ENCODE measurements around the gene RASA3.
"Not testable (repeated sequence)": the region's sequence is repeated elsewhere in the genome, so short reads cannot be mapped to it uniquely, and the experiment has no call there.

Gene RASA3

DNA sequence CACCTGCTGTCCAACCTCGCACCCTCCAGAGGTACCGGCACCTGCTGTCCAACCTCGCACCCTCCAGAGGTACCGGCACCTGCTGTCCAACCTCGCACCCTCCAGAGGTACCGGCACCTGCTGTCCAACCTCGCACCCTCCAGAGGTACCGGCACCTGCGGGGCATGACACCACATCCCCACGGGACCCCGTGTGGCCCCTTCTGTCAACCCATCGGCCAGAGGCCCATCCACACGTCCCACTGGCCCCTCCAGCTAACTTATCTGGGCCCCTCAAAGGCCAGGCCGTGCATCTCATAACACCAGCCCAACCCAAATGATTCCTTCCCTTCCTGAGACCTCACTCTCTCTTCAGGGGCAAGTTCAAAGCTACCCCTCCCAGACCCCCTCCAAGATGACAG, 6.3 kb downstream of the RASA3 start:
- DNase-seq = not testable (repeated sequence)

DNA sequence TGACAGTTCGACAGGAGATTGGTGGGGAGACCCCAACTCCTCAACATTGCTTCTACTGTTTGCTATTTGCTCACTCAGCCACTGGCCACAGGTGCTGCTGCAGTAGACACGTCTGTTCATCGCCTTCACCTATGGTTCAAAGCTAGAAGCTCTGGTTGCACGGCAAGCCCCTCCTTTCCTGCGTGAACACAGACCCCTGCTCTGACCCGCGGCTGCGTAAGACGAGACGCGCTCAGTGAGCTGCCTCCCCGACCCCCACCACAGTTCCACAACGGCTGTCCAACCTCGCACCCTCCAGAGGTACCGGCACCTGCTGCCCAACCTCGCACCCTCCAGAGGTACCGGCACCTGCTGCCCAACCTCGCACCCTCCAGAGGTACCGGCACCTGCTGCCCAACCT, 6.8 kb downstream of the RASA3 start:
- no peak for DNase-seq

DNA sequence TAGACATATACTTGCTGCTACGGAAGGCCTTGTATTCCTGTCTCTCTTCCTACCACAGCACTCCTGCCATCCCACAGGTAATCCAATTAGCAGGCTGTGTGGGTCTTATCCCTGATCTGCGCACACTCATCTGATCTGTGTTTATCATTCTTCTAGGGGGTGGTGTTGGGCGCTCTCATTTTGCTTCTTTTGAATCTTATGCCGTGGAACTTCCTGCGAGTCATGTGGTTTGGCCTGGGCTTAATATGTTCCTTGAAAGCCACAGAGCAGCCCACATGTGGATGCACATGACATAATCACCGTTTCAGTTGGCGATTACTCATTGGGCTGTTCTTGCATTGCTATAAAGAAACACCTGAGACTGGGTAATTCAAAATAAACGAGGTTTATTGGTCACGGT, 7.5 kb downstream of the RASA3 start:
- no peak for DNase-seq

DNA sequence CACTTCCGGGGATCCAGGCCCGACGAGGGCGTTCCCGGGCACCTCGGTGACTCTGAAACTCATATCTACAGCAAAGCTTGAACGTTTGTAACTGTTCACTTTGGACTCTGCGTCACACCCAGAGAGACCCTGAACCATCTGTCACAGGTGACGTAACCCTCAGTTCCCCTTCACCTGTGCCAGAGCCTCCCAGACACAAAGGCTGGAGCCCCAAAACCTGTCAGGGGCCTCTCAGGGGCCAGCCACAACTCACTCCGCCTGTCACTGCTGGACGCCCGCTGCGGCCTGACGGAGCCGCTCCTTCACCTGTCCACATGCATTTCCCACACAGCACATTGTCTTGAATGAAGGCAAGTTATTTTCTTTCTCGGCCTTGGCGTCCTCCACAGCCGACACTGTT, 8.0 kb downstream of the RASA3 start:
- no peak for DNase-seq

DNA sequence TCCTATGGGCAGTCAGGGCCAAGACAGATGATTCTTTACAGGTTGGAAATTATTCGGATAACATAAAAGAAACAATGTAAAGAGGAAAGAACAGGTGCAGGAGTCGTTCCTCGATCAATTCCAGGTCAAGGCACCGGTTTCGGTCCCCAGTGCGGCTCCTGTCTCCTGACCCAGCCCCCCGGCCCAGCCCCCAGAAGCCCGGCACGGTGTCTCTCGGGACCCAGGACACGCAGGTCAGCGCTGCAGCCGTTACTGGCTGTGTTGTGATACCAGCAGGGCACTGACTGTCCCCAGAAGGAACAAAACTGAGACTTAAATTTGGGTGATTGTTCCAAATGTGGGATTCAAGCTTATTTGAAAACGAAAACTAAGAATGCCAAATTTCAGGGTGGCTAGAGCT, 8.5 kb downstream of the RASA3 start:
- no peak for DNase-seq

DNA sequence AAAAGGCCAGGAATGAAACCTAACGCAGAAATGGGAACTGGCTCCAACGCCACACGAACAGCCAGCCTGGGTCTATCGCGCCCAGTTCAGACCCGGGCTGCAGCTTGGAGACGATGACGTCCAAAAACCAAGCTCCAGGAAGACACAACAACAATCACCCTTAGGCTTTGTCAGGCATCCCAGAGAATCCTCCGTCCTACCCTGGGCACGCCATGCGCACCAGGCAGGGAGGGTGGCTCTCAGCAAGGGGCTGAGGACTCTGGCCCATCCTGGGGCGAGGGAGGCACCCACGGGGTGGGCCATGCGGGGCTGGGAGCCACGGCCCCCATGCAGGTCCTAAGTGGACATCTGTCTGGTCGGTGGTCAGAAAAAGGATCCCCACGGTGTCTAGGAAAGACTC, 9.0 kb downstream of the RASA3 start:
- no peak for DNase-seq

DNA sequence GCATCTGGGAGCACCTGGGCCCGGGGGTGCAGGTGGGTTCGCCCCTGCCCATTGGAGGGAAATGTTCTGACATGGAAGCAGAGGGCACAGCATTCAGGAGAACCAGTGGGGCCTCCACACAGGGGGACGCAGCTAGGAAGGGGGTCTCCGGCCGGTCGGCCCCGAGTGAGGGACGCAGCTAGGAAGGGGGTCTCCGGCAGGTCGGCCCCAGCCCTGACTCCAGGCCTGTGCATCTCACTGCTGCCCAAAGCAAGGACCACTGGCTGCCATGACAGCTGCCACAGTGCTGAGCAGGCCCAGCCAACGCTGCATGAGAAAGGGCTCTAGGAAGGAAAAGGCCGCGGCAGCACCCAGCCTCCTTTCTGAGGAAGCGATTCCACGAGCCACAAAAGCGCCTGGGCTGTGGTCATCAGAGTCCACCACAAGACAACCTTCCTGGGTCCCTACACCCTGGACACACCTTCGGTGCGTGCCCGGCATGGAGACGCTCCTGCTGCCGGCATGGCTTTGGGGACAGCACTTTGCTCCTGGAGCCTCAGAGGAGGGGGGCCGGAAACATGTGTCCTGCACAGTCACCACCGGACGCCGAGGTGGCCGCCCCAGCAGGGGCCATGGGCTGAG, 9.7 kb downstream of the RASA3 start:
- no peak for DNase-seq

DNA sequence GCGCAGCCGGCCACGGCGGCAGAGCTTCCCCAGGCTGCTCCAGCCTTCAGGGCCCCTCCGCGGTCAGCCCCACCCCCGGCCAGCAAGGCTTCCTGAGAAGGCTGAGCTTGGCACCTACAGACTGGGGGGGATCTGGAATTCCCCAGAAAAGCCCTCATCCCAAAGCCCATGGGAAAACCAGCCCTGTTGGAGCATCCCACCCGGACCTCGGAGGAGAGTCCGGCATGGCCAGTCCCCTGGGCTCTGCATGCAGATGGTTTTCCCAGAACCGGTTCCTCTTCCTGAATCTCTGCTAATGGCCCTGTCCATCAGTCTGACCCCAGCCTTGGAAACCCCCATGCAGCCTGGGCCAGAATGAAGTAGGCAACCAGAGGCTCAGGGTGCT, 10.3 kb downstream of the RASA3 start:
- no peak for DNase-seq

DNA sequence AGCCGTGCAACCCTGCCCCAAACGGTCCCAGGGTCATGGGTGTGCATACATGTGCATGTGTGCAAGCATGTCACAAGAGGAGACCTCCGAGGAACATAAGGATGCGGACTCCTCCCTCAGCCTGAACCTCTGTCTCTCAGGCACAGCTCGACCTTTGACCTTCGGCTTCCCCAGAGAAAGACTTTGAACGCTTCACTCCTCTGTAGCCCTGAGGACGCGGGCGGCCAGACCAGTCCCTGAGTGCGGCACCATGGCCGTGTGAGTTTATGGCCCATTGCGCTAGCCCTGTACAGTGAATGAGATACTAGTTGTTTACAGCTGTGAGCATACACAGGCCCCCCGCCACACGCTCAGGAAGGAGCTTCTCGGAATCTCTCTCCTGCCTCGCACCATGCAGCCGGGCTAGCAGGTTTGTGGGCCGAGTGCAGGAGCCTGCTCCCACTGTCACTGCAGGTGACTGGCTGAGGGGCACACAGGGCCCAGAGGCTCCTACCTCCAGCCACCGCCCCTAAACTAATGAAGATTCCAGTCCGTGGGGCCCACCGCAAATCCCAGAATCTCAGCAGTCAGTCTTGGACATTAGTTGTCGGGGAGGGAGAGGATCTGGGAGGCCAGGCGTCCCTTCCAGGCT, 10.8 kb downstream of the RASA3 start:
- DNase-seq = no peak

DNA sequence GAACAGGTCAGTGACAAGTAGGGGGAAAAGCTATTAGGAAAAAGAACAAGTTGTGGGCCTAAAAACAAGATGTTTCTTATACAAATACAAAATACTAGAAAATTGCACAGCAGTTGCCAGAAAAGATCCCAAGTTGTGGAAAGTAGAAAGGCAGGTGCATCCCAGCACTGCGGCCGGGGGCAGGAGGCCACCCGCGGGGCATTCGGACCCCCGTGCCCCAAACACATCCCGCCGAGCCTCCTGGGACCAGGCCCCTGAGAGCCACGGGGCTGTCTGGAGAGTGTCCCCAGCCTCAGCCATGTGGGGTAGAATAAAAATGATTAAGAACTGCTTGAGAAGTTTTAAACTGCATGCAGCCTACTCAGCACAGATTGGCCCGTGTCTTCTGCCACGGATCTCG, 11.4 kb downstream of the RASA3 start:
- no peak for DNase-seq

DNA sequence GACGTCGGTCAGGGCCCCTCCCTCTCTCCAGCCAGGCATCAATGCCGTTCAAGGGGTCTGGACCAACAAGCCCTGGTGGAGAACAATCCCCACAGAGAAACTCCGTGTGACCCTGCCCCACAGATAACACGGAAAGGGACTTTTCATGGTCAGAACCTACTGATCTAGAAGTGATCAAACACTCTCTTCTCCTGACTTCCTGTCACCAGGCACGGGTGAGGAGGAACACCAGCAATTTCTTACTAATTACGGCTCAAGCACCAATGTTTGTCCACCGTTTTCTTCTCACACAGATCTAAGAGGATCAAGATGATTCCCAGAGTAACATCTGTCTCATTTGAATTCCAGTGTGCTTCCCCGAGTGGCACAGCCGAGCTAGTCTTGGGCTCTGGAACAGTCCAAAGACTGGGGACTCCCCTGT, 11.8 kb downstream of the RASA3 start:
- DNase-seq = no peak

DNA sequence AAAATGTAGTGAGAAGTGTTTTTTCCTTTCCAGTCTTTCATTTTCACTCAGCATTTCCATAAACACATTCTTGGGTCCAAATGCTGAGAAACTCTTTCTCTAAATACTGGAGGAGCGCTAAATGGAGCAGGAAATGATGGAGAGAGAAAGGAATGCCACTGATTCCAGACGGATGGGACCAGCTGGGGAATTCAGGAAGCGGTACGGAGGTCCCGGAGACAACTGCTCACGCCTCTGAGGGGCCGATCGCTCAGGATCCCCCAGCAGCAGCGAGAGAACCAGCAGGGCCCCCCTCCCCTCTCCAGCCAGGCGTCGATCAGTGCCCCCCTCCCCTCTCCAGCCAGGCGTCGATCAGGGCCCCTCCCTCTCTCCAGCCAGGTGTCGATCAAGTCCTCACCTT, 13.2 kb downstream of the RASA3 start:
- DNase-seq = no peak

DNA sequence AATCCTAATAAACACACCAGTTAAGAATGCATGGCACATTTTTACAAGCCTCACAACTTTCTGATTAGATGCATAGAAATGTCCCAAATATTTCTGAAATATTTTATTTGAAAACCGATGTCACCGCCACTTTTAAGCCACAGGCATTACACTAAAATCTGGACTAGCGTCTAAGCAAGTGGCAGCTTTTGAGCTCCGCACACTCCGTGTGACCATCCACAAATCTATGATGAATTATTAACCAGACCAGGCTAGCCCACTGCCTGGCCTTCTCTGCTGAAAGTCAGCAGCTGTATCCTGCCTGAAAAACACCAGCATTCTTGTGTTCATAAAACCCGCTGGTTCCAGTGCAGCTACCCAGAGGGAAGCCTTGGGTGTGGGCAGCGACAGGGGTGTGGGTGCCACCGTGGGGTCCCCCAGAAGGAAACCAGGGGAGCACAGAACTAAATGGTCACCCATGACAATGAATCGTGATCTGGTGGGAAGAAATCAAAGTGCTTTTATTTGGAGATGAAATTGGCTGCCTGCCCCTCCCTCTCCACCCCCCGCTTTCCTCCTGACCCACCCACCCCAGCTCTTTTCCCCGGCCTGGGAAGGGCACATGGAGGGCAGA, 13.8 kb downstream of the RASA3 start:
- no peak for DNase-seq

DNA sequence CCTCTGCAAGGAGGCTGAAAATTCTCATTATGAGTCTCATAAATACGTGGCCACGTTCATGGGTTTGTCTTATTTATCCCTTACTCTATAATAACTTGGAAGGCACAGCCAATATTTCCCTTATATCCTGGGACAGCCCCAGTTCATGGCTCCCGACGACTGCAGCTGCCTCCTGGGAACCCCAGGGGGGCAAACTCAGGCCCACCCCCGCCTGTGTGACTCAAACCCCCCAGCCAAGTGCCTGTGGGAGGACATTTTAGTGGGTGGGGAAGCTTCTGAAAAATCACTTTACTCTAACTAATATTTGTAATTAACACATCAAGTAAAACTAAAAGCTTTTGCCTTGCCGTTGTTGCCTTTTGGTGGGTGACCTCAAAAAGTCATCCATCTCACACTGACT, 14.3 kb downstream of the RASA3 start:
- no peak for DNase-seq

DNA sequence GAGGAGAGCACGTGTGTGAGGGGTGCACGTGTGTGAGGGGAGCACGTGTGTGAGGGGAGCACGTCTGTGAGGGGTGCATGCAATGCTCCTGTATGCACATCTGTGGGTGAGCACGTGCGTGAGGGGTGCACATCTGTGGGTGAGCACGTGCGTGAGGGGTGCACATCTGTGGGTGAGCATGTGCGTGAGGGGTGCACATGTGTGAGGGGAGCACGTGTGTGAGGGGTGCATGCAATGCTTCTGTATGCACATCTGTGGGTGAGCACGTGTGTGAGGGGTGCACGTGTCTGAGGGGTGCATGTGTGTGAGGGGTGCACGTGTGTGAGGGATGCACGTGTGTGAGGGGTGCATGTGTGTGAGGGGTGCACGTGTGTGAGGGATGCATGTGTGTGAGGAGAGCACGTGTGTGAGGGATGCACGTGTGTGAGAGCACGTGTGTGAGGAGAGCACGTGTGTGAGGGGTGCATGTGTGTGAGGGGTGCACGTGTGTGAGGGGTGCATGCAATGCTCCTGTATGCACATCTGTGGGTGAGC, 15.0 kb downstream of the RASA3 start:
- DNase-seq = not testable (repeated sequence)

DNA sequence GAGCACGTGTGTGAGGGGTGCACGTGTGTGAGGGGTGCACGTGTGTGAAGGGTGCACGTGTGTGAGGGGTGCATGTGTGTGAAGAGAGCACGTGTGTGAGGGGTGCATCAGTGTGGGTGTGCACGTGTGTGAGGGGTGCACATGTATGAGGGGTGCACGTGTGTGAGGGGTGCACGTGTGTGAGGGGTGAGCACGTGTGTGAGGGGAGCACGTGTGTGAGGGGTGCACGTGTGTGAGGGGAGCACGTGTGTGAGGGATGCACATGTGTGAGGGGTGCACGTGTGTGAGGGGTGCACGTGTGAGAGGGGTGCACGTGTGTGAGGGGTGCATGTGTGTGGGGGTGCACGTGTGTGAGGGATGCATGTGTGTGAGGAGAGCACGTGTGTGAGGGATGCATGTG, 15.7 kb downstream of the RASA3 start:
- DNase-seq = no peak

DNA sequence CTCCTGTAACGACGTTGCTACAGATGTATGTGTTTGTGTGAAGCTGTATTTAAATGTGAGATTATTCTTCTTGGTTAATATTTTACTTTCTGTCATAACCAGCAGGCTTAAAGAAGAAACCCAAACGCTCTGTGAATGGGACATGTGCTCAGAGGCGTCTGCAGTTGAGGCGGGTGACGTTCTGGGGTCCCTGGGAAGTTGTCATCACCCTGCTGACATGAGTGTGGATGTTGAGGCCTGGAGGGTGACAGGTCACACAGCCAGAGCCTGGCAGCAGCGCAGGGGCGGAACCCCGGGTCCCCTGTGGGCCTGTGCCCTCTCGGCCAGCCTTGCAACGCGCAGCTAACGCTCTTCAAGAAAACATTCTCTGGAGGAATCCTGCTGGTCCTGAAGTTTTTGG, 16.6 kb downstream of the RASA3 start:
- DNase-seq = no peak

DNA sequence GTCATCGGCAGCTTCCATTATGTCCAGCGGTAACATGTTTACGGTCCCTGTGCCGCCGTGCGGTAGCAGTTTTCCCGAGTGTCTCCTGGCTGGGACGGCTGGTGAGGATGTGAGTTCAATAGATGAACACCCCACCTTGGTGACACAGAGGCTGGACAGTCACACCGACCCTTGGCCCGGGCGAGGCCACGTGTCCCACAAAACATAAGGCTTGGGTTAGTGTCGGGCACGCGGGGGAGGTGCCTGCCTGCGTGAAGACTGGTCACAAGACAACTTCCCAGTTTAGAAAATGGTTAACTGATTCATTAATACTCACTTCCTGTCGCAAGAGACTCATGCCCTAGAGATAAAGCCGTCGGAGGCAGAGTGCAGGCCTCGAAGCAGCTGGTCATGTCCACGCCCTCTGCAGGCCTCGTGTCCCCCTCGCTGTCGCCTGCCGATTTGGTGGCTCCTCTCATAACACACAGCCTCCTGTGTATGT, 17.2 kb downstream of the RASA3 start:
- DNase-seq = no peak

DNA sequence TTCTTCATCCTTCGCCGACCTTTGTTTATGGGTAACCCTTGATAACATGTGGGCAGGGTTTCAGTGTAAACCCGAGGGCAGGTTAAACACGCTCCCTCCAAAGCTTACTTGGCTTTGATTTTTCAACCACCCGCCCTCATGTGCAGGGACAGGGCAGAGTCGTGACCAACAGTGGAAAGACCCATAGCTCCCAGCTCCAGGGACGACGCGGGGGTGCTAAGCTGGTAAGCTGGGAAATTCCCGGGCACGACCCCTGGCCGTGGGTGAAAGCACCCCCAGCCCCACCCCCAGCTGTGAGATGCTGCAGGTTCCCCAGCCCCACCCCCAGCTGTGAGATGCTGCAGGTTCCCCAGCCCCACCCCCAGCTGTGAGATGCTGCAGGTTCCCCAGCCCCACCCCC, 17.8 kb downstream of the RASA3 start:
- DNase-seq = not testable (repeated sequence)

DNA sequence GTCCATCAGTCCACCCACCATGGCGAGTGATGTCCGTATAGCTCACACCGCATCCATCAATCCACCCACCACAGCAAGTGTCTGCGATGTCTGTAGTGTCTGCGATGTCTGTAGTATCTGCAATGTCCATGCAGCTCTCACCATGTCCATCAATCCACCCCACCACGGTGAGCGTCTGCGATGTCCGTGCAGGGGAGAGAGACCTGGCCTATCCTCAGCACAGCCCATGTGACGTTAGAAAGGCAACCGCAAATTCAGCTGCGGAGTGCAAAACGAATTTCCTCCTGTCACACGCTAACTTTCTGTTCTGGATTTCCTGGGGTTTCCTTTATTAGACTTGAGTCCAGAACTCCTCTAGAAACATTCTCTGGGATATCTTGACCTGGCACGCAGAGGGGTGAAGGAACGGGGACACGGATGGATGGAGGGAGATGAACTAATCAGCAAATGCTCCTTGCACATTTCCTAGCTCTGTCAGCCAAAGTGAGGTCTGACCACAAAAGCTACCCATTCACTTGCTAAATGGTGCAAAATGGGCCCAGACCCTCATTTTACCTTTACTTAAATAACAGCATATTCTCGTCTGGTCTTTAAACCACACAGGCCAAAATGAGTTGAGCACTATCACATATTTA, 18.3 kb downstream of the RASA3 start:
- DNase-seq = no peak

DNA sequence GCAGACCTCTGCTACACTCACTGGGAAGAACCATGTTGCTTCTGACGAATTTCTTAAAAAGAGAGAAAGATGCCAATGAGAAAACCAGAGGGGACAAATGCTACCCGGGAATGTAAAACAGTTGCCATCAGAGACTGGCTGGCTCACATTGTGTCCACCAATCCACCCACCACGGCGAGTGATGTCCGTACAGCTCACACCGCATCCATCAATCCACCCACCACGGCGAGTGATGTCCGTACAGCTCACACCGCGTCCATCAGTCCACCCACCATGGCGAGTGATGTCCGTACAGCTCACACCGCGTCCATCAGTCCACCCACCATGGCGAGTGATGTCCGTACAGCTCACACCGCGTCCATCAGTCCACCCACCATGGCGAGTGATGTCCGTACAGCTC, 19.0 kb downstream of the RASA3 start:
- DNase-seq = not testable (repeated sequence)

DNA sequence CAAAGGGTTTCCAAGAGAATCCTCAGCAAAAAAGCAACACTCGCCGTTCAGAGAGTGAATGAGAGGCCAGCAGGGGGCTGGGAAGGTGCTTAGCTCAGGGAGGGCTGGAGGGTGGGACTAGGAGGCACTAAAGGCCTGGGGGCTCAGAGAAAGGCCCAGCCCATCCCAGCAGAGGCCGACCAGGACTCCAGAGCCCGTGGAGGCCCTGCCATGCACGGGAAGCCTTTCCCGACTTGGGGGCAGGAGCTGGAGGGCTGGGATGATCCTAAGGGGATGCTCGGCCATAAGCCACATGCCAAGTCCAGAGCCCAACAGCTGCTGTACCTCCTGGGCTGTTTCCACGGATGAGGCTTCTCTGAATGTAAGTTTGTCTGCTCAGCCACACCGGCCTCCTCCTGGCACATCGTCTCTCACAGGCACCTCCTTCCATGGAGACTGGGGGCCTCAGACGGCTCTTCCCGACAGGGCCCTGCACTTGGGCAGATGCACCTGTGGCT, 19.5 kb downstream of the RASA3 start:
- no peak for DNase-seq

DNA sequence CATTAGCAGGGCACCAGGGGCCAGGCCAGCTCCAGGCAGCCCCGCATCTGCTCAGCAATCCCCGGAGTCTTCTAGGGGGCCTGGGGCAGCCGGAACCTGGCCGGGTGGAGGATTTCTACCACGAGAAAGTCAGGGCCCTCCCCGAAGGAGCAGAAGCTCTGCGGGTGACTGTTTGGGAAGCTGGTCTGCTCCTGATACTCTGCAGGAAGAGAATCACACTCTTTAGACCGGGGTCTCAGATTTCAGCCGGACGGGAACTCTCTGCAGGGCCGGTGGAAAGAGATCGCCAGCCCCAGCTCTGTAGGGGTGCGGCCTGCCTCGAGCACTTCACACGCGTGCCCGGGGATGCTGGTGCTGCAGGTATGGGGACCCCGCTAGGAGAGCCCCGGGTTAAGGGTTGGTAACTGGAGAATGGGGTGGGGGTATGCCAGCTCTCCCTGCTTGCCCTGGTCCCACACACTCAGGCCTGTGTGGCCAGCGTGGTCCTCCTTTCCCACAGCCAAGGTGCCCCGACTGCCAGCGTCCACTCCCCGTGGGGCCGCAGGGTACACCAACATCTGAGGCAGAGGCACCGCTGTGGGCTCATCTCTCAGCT, 20.1 kb downstream of the RASA3 start:
- no peak for DNase-seq

Measured in NCI-H748 treated with DMSO at 0.1 percent for 48 hours (cell line).